HFF-Myc (cell line): Measurements from ENCODE around the gene BPIFB3.

Source experiments
- DNase-seq: peaks from one replicate; pipeline ENCODE4 v3.0.0-alpha.2; 2011; ENCODE audit warnings: low read depth; ENCODE audit errors: extremely low read depth
- H3K4me3 ChIP-seq: replicated peaks from 2 replicates; pipeline ENCODE4 v1.5.1; 2011; ENCODE audit warnings: low read depth, mild to moderate bottlenecking, control low read depth, low read length
- CTCF ChIP-seq: IDR thresholded peaks from 2 replicates; pipeline ENCODE4 v1.5.1; 2012; ENCODE audit warnings: mild to moderate bottlenecking, low read depth, low read length, control low read depth; ENCODE audit errors: missing control alignments

BPIFB3 gene

GRCh38 chr20:33012327-33013189, 41.1 kb upstream of the BPIFB3 start:
- TF ChIP-seq CTCF: no peak
- no peak overlapping the region for H3K4me3 ChIP-seq
- DNase-seq: no peak

DNA sequence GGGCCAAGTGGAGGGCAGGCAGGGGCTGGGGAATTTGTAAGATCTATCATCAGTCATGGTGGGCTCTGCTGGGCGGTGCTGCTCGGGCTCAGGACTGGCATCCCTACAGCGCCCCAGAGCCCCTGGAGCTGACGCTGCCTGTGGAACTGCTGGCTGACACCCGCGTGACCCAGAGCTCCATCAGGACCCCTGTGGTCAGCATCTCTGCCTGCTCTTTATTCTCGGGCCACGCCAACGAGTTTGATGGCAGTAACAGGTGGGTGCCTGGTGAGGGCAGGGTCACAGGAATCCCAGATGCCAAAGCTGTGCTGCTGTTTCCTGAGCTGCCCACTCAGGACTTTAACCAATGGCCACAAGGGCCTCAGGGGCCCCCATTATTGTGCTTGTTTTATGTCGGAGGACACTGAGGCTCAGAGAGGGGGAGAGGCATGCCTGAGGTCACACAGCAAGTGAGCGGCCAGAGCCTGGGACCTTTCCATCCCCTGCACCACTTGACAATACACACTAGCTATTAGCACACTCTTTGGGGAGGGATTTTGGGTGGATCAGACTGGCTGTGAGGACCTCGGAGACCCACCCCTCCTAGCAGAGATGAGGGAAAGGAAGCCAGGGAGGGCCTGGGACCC, 39.9 kb upstream of the BPIFB3 start:
- no peak for TF ChIP-seq CTCF
- no peak overlapping the region for H3K4me3 ChIP-seq
- no peak for DNase-seq

GRCh38 chr20:33014336-33015113, 39.2 kb upstream of the BPIFB3 start:
- TF ChIP-seq CTCF: no peak
- no peak overlapping the region for H3K4me3 ChIP-seq
- no peak for DNase-seq

DNA sequence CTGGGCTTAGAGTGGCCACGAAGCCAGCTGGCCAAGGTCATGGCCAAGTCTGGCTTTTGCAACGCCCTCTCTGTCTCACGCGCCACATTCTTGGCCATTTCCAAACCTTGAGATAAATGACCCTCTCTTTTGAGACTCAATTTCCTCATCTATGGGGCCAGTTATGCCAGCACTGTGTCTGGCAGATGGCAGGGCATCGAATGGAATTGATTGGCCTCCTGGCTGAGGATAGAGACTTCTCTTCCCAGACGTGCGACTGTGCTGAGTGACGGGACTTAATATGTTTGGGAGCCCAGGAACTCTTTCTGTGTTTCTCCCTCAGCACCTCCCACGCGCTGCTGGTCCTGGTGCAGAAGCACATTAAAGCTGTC, 38.6 kb upstream of the BPIFB3 start:
- no peak for TF ChIP-seq CTCF
- DNase-seq: no peak
- no peak overlapping the region for H3K4me3 ChIP-seq

DNA sequence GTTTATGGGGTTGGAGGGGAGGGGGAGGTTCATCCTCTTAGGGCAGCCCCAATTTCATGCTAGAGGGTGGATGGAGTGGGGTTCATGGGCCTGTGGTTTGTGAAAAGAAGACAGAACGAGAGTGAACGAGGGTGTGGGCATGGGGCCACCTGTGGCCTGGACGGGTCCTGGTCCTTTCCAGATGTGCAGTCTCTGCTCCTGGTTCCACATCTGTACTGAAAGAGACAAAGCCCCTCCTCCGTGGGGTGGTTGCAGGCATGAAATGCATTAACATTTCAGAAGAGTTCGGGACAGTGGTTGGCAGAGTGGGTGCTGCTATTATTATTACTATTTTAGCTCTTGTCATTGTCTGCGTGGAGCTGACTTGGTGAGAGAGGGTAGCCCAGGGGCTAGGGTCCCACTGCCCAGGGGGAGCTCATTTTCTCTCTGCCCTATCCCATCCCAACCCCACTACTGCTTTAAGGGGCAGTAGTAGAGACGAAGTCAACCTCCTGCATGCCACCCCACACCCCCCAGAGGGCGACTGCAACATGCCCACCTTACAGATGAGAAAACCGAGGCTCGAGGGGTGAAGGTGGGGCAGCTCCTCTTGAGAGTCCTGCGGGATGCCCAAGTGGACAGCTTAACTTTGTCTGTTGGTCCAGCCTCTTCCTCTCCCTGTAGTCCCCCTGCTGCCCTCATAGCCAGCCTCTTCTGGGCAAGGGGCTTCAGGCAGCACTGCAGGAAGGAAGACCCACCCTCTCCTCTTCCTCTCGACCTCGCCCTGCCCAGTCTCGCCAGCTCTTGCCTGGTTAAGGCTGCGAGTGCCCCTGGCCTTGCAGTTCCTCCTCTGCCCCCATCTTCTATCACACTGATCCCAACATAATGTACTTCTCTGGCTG, 37.8 kb upstream of the BPIFB3 start:
- no peak for TF ChIP-seq CTCF
- DNase-seq: no peak
- no peak overlapping the region for H3K4me3 ChIP-seq

DNA sequence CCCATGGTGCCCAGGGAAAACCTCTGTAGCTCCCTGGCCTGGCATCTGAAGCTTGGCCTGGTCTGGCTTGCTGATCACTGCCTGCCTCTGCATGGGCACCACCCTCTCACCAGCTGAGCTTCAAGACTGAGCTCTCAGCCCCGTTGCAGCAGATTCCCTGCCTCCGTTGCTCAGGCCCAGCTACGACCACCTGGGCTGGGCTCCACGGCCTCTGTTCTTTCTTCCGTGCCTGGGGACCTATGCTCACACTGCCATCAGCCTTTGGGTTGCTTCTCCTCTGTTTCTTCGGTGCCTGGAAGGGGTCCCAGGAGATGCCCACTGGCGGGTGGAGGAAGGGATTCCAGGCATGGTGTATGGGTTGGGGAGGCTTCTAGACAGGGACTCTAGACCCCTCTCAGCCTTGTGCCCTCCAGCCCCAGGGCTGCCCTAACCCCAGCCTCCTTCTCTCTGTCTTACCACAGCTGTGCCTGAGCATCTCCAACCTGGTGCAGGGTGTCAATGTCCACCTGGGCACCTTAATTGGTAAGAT, 37.1 kb upstream of the BPIFB3 start:
- H3K4me3 ChIP-seq: no peak overlapping the region
- DNase-seq: no peak
- TF ChIP-seq CTCF: no peak
